GM12878 (cell line): Measurements from ENCODE around the gene ADGRG7. TPM values are rescaled to one million over a fixed set of nuclear protein-coding genes. Genes with fewer than 3 reads are reported as not detected.

Source experiments
- ATAC-seq: fragments of 200-7000 bp; cut with Tn5 transposase; 3 replicates; pipeline ENCODE4 v1.9.1; 2020; ENCODE audit warnings: mild to moderate bottlenecking, moderate library complexity
- BruUV-seq: library from RNA; stranded (reverse); fragments of 400-500 nt; replicated peaks from 2 replicates; lab custom pipeline; 2021; lab: Mats Ljungman, UMichigan
- CTCF ChIA-PET: fragments of 300-600 bp; sonication (Branson Sonifier 250); formaldehyde crosslinking; extraction: SDS; loops from one replicate; lab custom pipeline; 2021; ENCODE audit warnings: inconsistent platforms; lab: Yijun Ruan, JAX
- POLR2A ChIA-PET: fragments of 350-600 bp; formaldehyde crosslinking; extraction: SDS; loops from one replicate; lab custom pipeline; 2021; ENCODE audit warnings: inconsistent platforms; lab: Charles Lee
- RAD21 ChIA-PET: fragments of 300-600 bp; sonication (Branson Sonifier 250); formaldehyde crosslinking; loops from one replicate; lab custom pipeline; 2023; ENCODE audit warnings: antibody characterized with exemption; ENCODE audit not compliant: unreplicated experiment; lab: Charles Lee
- SMC1A ChIA-PET: fragments of 300-600 bp; sonication (Branson Sonifier 250); formaldehyde crosslinking; loops from one replicate; lab custom pipeline; 2023; ENCODE audit not compliant: unreplicated experiment, uncharacterized antibody; lab: Charles Lee
- DNase-seq: peaks from one replicate; pipeline ENCODE4 v3.0.0-alpha.2; 2011; ENCODE audit warnings: low read depth, low spot score
- FAIRE-seq: peaks from 3 replicates; lab custom pipeline; 2011; peaks lifted over from hg19 to GRCh38; lab: Jason Lieb, UNC
- H2AFZ ChIP-seq: 2 replicates; pipeline ENCODE4 v1.6.0; 2011; ENCODE audit warnings: low read depth, low read length, control low read depth; ENCODE audit not compliant: control insufficient read depth
- H3K27ac ChIP-seq: 2 replicates; pipeline ENCODE4 v1.5.1; 2011; ENCODE audit warnings: control low read depth; ENCODE audit not compliant: control insufficient read depth, insufficient read depth
- H3K27me3 ChIP-seq, 2 experiments: replicated peaks in 1 of 2; 2 replicates each; pipeline versions ENCODE4 v1.6.0 to v1.6.1; 2011; ENCODE audit warnings: low read length in 1 of 2; ENCODE audit not compliant: control insufficient read depth in 2 of 2, insufficient read depth in 2 of 2
- H3K36me3 ChIP-seq, 2 experiments: 2 replicates each; pipeline ENCODE4 v1.5.1; 2011; ENCODE audit warnings: low read length in 1 of 2; ENCODE audit not compliant: control insufficient read depth in 2 of 2, insufficient read depth in 2 of 2
- H3K4me1 ChIP-seq: 2 replicates; pipeline ENCODE4 v1.6.1; 2011; ENCODE audit warnings: mild to moderate bottlenecking, low read length, moderate library complexity, mixed read lengths; ENCODE audit not compliant: control insufficient read depth, insufficient read depth
- H3K4me2 ChIP-seq: 2 replicates; pipeline ENCODE4 v1.6.0; 2011; ENCODE audit warnings: control low read depth; ENCODE audit not compliant: control insufficient read depth, insufficient read depth
- H3K4me3 ChIP-seq: fragments of 200-600 bp; sonication (generic); 2 replicates; pipeline ENCODE4 v1.5.1; 2016
- H3K79me2 ChIP-seq: 2 replicates; pipeline ENCODE4 v1.6.0; 2011; ENCODE audit warnings: low read length; ENCODE audit not compliant: control insufficient read depth, insufficient read depth
- H3K9ac ChIP-seq: 2 replicates; pipeline ENCODE4 v1.8.0; 2011; ENCODE audit warnings: low read length, control low read depth, mixed read lengths; ENCODE audit not compliant: control insufficient read depth, insufficient read depth
- H3K9me3 ChIP-seq: replicated peaks from 3 replicates; pipeline ENCODE4 v1.5.1; 2011; ENCODE audit warnings: mild to moderate bottlenecking, low read length; ENCODE audit not compliant: control insufficient read depth, insufficient read depth
- H4K20me1 ChIP-seq: 2 replicates; pipeline ENCODE4 v1.6.0; 2011; ENCODE audit not compliant: control insufficient read depth, insufficient read depth
- ESRRA ChIP-seq: IDR thresholded peaks from 2 replicates; pipeline ENCODE4 v1.6.1; 2012; ENCODE audit warnings: mild to moderate bottlenecking, low read length, improper control_type of control experiment
- JUND ChIP-seq: IDR thresholded peaks from 2 replicates; pipeline ENCODE4 v1.6.1; 2012; ENCODE audit warnings: low read depth, mild to moderate bottlenecking, low read length, improper control_type of control experiment, moderate library complexity
- NR2F1 ChIP-seq: fragments of 450-650 bp; conservative IDR thresholded peaks from 2 replicates; pipeline ENCODE4 v1.6.1; 2017; ENCODE audit warnings: mild to moderate bottlenecking
- RCOR1 ChIP-seq: conservative IDR thresholded peaks from 2 replicates; pipeline ENCODE4 v1.6.1; 2012; ENCODE audit warnings: low read depth, low read length, improper control_type of control experiment
- USF1 ChIP-seq: IDR thresholded peaks from 2 replicates; pipeline ENCODE4 v1.6.1; 2011; ENCODE audit warnings: borderline replicate concordance, low read depth, mild to moderate bottlenecking, moderate library complexity, mixed read lengths, low read length; ENCODE audit not compliant: insufficient read depth; ENCODE audit errors: extremely low read length
- WGBS: methylation state at CpG from one replicate; pipeline ENCODE4 v1.1.6; 2016; ENCODE audit warnings: low lambda C conversion rate; ENCODE audit not compliant: insufficient replicate concordance, insufficient coverage; ENCODE audit errors: missing lambda C conversion rate; 5-methylcytosine and 5-hydroxymethylcytosine counted together
- in situ Hi-C: fragments of 300-500 bp; cut with MboI; formaldehyde crosslinking; loops from 9 replicates; pipeline ENCODE4 v1.14.3; 2018; ENCODE audit warnings: mixed read lengths
- intact Hi-C: fragments of 100-400 bp; cut with micrococcal nuclease; formaldehyde crosslinking; loops from one replicate; pipeline ENCODE4 v1.14.2; 2022; ENCODE audit not compliant: unreplicated experiment
- polyA plus RNA-seq, 11 experiments: library from polyadenylated mRNA; depleted of rRNA in 4 of 11; unstranded in 6 of 11; stranded (reverse) in 5 of 11; fragments of >200 nt; fragmentation: Nextera tagmentation in 4 of 11; fragmentation: Illumina TruSeq in 1 of 11; extraction: Ambion mirVana in 4 of 11; extraction: Trizol in 1 of 11; gene quantifications; 1 replicate in 1 of 11; 2 replicates in 10 of 11; pipeline versions ENCODE4 v1.2.1 to v1.2.3, GENCODE V29; 2011 to 2016; ENCODE audit warnings: inconsistent platforms in 2 of 11, missing spikeins in 2 of 11, low read depth in 1 of 11
- total RNA-seq, 4 experiments: library from RNA; depleted of rRNA in 3 of 4; stranded (reverse); fragments of >200 nt in 3 of 4; fragmentation: Illumina TruSeq in 1 of 4; extraction: Trizol in 1 of 4; gene quantifications; 2 replicates each; pipeline versions ENCODE4 v1.2.1 to v1.2.3, GENCODE V29; 2013 to 2021

Gene ADGRG7
- total and polyA plus RNA-seq, 10 of the 15 experiments (the other 5 are each of a cell fraction or from before 2014, with no cell fraction given), result 0.02 to 0.21 (median 0.14) TPM; not detected in 7

- no TSS peak for BruUV-seq
- RAD21 ChIA-PET, result interaction anchor here (0.8 to 4.6 kb wide), 9 partner anchors 10 to 180 kb away, joined by 3 to 24 read pairs (median 8); partner anchors contain the start of gene ADGRG7
- Histone ChIP-seq H3K4me3 (no peak overlapping the region), H3K4me1 (no peaks in the 10 kb centered on the region), H3K9me3 (no peaks in the 10 kb centered on the region; the same call in 2 of the 3 replicates), H3K79me2 (no peaks in the 10 kb centered on the region), H3K36me3 (no peaks in the 10 kb centered on the region), H4K20me1 (no peaks in the 10 kb centered on the region), H3K4me2 (no peak overlapping the region), H3K9ac (no peak overlapping the region), H3K27me3 (no peaks in the 10 kb centered on the region), H3K27ac (no peak overlapping the region), H2AFZ (no peak overlapping the region)
- SMC1A ChIA-PET, result interaction anchor here (0.6 to 4.1 kb wide), 16 partner anchors 10 to 380 kb away, joined by 3 to 30 read pairs (median 5); partner anchors contain the start of gene TBC1D23
- no peak for ATAC-seq
- FAIRE-seq, result no peak
- CTCF ChIA-PET, result interaction anchor here (0.9 to 4.5 kb wide), 9 partner anchors 9 to 178 kb away, joined by 3 to 27 read pairs (median 4); partner anchors contain the start of gene TFG
- intact Hi-C loops, result loop anchor here (2.0 kb wide), 2 partner anchors 34 to 70 kb away; no protein-coding TSS in a partner anchor
- no peak for DNase-seq
- POLR2A ChIA-PET, result interaction anchor here (1.0 to 1.5 kb wide), 4 partner anchors 9 to 239 kb away, joined by 3 to 6 read pairs (median 4); partner anchors contain the start of genes LNP1 and TOMM70
- WGBS, result 86% methylated on average over 5 of the region's 5 CpGs
- in situ Hi-C loops, result no loop called here
- TF ChIP-seq NR2F1, result 0 out of 2 replicates have a peak, but pooled peaks have one; percentile 10
- TF ChIP-seq JUND, result no peak
- TF ChIP-seq ESRRA, result no peak
- no peak for TF ChIP-seq RCOR1
- TF ChIP-seq USF1, result no peak
Measured at GRCh38 chr3:100640633-100641032, 31.2 kb downstream of the ADGRG7 start.
